Measurements from ENCODE around the gene RHOU.
"Not testable (repeated sequence)": the region's sequence is repeated elsewhere in the genome, so short reads cannot be mapped to it uniquely, and the experiment has no call there.

RHOU gene

GRCh38 chr1:228734881-228735801 is at the start of gene RHOU:
TSS of gene RHOU (plus strand) at chr1:228735479. CDS start at chr1:228735743, 264 bp downstream.
- peak; percentile 79 for DNase-seq (ENCODE audit: low read depth)
- no peak for TF ChIP-seq POLR2A (IDR thresholded peaks at IDR 0.05; ENCODE audit: extremely low read depth, insufficient read length)
- no peak for TF ChIP-seq MAX (IDR thresholded peaks at IDR 0.05; ENCODE audit: low read depth, low read length)
- no peak for TF ChIP-seq CTCF (IDR thresholded peaks at IDR 0.05; ENCODE audit: low read depth, low read length)
- no peak for TF ChIP-seq MYC (IDR thresholded peaks at IDR 0.05; ENCODE audit: low read depth, low read length)
- H3K4me3 ChIP-seq (ENCODE audit: low read depth, low read length): peak within 1 kb of the TSS; percentile 81

GRCh38 chr1:228687587-228687986 is 47.7 kb upstream of the RHOU start:
- H3K4me3 ChIP-seq (ENCODE audit: low read depth, low read length): no peak overlapping the region
- TF ChIP-seq POLR2A (IDR thresholded peaks at IDR 0.05; ENCODE audit: extremely low read depth, insufficient read length): no peak
- DNase-seq (ENCODE audit: low read depth): peak; percentile 47

- TF ChIP-seq MYC (IDR thresholded peaks at IDR 0.05; ENCODE audit: low read depth, low read length) (no peak), POLR2A (IDR thresholded peaks at IDR 0.05; ENCODE audit: extremely low read depth, insufficient read length) (no peak), MAX (IDR thresholded peaks at IDR 0.05; ENCODE audit: low read depth, low read length) (no peak), CTCF (IDR thresholded peaks at IDR 0.05; ENCODE audit: low read depth, low read length) (no peak)
- no peak for DNase-seq (ENCODE audit: low read depth)
- H3K4me3 ChIP-seq (ENCODE audit: low read depth, low read length): no peak overlapping the region
Measured at GRCh38 chr1:228689255-228689654, 46.0 kb upstream of the RHOU start.

GRCh38 chr1:228691211-228691610 is 44.1 kb upstream of the RHOU start:
- no peak for TF ChIP-seq MYC (IDR thresholded peaks at IDR 0.05; ENCODE audit: low read depth, low read length)
- no peak for TF ChIP-seq CTCF (IDR thresholded peaks at IDR 0.05; ENCODE audit: low read depth, low read length)
- no peak for TF ChIP-seq POLR2A (IDR thresholded peaks at IDR 0.05; ENCODE audit: extremely low read depth, insufficient read length)
- no peak for TF ChIP-seq MAX (IDR thresholded peaks at IDR 0.05; ENCODE audit: low read depth, low read length)
- H3K4me3 ChIP-seq (ENCODE audit: low read depth, low read length): no peak overlapping the region
- DNase-seq (ENCODE audit: low read depth): no peak

GRCh38 chr1:228691926-228692325 is 43.4 kb upstream of the RHOU start:
- TF ChIP-seq MAX (IDR thresholded peaks at IDR 0.05; ENCODE audit: low read depth, low read length) (no peak), CTCF (IDR thresholded peaks at IDR 0.05; ENCODE audit: low read depth, low read length) (peak; percentile 14)
- H3K4me3 ChIP-seq (ENCODE audit: low read depth, low read length): no peak overlapping the region
- peak; percentile 74 for DNase-seq (ENCODE audit: low read depth)

- DNase-seq (ENCODE audit: low read depth); H3K4me3 ChIP-seq (ENCODE audit: low read depth, low read length): not testable (repeated sequence)
Measured at GRCh38 chr1:228694447-228694846, 40.8 kb upstream of the RHOU start.

All from NB4 (cell line).